Kidney (tissue), 14 donors: ENCODE data around the gene ERMN. TPM values are rescaled to one million over a fixed set of nuclear protein-coding genes. Genes with fewer than 3 reads are reported as not detected.

Experiments used
- DNase-seq, 5 donors: peaks; one replicate each; pipeline ENCODE4 v3.0.0-alpha.2; 2013 to 2020
- FAIRE-seq: peaks from 2 replicates; lab custom pipeline; 2012; peaks lifted over from hg19 to GRCh38; lab: Jason Lieb, UNC
- H3K27ac ChIP-seq, 2 donors: one replicate each; pipeline ENCODE4 v1.7.0; 2013; ENCODE audit warnings: low read depth in 2 of 2, low read length in 2 of 2, inconsistent platforms in 1 of 2
- H3K27me3 ChIP-seq: one replicate; pipeline ENCODE4 v1.7.1; 2013; ENCODE audit warnings: low read length, inconsistent platforms; ENCODE audit not compliant: control insufficient read depth, insufficient read depth
- H3K36me3 ChIP-seq, 3 donors: one replicate each; pipeline versions ENCODE4 v1.7.0 to v1.7.1; 2013; ENCODE audit warnings: low read length in 3 of 3, control low read depth in 1 of 3, inconsistent platforms in 1 of 3; ENCODE audit not compliant: insufficient read depth in 3 of 3, control insufficient read depth in 2 of 3
- H3K4me1 ChIP-seq, 3 donors: one replicate each; pipeline versions ENCODE4 v1.7.0 to v1.7.1; 2013; ENCODE audit warnings: low read length in 3 of 3, inconsistent platforms in 1 of 3, low read depth in 1 of 3; ENCODE audit not compliant: control insufficient read depth in 2 of 3, insufficient read depth in 2 of 3
- H3K4me3 ChIP-seq, 3 donors: one replicate each; pipeline versions ENCODE4 v1.7.0 to v1.8.1; 2013; ENCODE audit warnings: low read length in 3 of 3, control low read depth in 1 of 3, inconsistent platforms in 1 of 3
- H3K9ac ChIP-seq, 3 donors: one replicate each; pipeline versions ENCODE4 v1.7.0 to v1.7.1; 2013; ENCODE audit warnings: low read length in 3 of 3, control low read depth in 1 of 3, inconsistent platforms in 1 of 3
- H3K9me3 ChIP-seq, 3 donors: one replicate each; pipeline versions ENCODE4 v1.7.0 to v1.7.1; 2013; ENCODE audit warnings: low read length in 3 of 3, control low read depth in 1 of 3, inconsistent platforms in 1 of 3; ENCODE audit not compliant: control insufficient read depth in 2 of 3, insufficient read depth in 1 of 3
- intact Hi-C: fragments of 100-400 bp; cut with DNase I; formaldehyde crosslinking; loops from one replicate; pipeline ENCODE4 v1.11.1; 2022
- polyA plus RNA-seq: library from polyadenylated mRNA; stranded (reverse); fragments of 350-450 nt; fragmentation: Illumina TruSeq; extraction: RNeasy Lipid Tissue Mini Kit (QIAGEN cat#74804); gene quantifications from one replicate; pipeline ENCODE4 v1.2.3, GENCODE V29; 2014; ENCODE audit warnings: low read depth, low replicate concordance; ENCODE audit not compliant: insufficient read depth
- total RNA-seq: library from RNA; stranded (reverse); fragmentation: NEBNext Ultra II Directional; extraction: Animal tissue kit (Norgen Biotek cat#: 25700); gene quantifications from one replicate; pipeline ENCODE4 v1.2.1, GENCODE V29; 2021
- TF ChIP-seq, protein P1 (sequence below): IDR thresholded peaks from 3 replicates; pipeline ENCODE4 v1.5.1; 2012; ENCODE audit warnings: mild to moderate bottlenecking, moderate library complexity, borderline replicate concordance; ENCODE audit not compliant: insufficient read depth; ENCODE audit errors: extremely low read depth
- donor health status: control.
- donor health status: control.
- donor health status: control.
- donor health status: control.
- donor health status: control.
- donor health status: DM: yes; HTN: yes; CAD: no.
- donor health status: Normal renal cell carcinoma (clear cell type).

ERMN gene
- total and polyA plus RNA-seq, 2 donors from 2014 or later = 0.11 to 1.6 TPM

DNA sequence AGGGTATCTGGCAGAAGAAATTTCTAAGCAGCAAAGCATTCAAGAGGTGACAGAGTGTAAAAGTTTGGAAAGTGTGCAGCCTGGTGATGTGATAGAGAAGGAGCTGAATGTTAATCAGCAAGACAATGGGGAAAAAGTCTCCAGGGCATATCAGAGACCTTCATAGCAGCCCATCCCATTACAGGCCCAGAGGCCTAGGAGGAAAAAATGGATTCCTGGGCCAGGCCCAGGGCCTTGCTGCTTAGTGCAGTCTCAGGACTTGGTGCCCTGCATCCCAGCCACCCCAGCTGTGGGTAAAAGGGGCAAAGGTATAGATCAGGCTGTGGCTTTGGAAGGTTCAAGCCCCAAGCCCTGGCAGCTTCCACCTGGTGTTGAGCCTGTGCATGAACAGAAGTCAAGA is 35.9 kb upstream of the ERMN start:
- DNase-seq (no peak), FAIRE-seq (no peak)
- no peak overlapping the region for H3K27ac ChIP-seq
- intact Hi-C loops = no loop called here
- TF ChIP-seq, protein P1, sequence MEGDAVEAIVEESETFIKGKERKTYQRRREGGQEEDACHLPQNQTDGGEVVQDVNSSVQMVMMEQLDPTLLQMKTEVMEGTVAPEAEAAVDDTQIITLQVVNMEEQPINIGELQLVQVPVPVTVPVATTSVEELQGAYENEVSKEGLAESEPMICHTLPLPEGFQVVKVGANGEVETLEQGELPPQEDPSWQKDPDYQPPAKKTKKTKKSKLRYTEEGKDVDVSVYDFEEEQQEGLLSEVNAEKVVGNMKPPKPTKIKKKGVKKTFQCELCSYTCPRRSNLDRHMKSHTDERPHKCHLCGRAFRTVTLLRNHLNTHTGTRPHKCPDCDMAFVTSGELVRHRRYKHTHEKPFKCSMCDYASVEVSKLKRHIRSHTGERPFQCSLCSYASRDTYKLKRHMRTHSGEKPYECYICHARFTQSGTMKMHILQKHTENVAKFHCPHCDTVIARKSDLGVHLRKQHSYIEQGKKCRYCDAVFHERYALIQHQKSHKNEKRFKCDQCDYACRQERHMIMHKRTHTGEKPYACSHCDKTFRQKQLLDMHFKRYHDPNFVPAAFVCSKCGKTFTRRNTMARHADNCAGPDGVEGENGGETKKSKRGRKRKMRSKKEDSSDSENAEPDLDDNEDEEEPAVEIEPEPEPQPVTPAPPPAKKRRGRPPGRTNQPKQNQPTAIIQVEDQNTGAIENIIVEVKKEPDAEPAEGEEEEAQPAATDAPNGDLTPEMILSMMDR = no peak
- H3K36me3 ChIP-seq = no peaks in the 10 kb centered on the region
- H3K4me1 ChIP-seq = no peaks in the 10 kb centered on the region
- no peaks in the 10 kb centered on the region for H3K9me3 ChIP-seq
- H3K4me3 ChIP-seq = no peak overlapping the region
- H3K27me3 ChIP-seq = no peaks in the 10 kb centered on the region
- H3K9ac ChIP-seq = no peak overlapping the region

DNA sequence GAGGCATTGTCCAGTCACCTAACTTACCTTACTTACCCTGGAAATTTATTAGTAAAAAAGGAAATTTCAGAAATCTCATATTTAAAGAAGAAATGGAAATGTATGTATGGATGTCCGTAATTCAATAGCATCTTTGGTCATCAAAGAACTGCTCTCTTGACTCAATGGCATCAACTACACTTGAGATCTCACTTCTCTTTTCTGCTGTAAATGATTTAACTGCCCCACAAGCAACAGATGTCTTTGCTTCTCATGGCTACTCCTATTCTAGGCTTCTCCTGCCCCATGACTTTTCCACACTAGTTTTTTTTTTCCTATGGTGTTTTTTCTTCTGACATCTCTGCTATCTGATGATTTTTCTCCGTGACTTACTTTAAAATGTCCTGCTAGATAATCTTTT is 34.0 kb upstream of the ERMN start:
- Histone ChIP-seq H3K36me3 (no peaks in the 10 kb centered on the region), H3K27ac (no peak overlapping the region), H3K4me1 (no peaks in the 10 kb centered on the region), H3K9me3 (no peaks in the 10 kb centered on the region), H3K9ac (no peak overlapping the region), H3K27me3 (no peaks in the 10 kb centered on the region), H3K4me3 (no peak overlapping the region)
- DNase-seq (no peak), FAIRE-seq (no peak)
- intact Hi-C loops = no loop called here
- TF ChIP-seq, protein P1 = no peak

DNA sequence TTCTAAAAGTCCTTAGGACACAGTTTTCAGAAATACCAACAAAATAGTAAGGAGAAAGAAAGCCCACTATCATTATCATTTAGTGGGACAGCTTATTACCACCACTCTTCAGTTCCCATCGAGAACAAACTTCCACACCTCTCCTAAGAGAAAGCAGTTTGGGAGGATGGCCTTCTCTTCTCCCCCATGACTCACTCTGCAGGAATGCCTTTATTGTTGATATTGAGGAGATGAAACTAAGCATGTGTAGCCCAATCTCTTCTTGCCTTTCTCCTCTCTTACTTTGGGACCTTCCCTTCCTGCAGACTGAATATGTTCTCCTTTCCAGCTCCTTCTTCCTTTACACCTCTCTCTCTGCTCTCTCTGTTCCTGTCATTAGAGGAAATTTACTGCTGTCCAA is 30.0 kb upstream of the ERMN start:
- no peaks in the 10 kb centered on the region for H3K9me3 ChIP-seq
- H3K27me3 ChIP-seq = no peaks in the 10 kb centered on the region
- TF ChIP-seq, protein P1 = no peak
- intact Hi-C loops = no loop called here
- no peak overlapping the region for H3K9ac ChIP-seq
- H3K36me3 ChIP-seq = no peaks in the 10 kb centered on the region
- H3K27ac ChIP-seq = no peak overlapping the region
- no peak for FAIRE-seq
- DNase-seq = no peak
- H3K4me1 ChIP-seq = no peaks in the 10 kb centered on the region
- H3K4me3 ChIP-seq = no peak overlapping the region

DNA sequence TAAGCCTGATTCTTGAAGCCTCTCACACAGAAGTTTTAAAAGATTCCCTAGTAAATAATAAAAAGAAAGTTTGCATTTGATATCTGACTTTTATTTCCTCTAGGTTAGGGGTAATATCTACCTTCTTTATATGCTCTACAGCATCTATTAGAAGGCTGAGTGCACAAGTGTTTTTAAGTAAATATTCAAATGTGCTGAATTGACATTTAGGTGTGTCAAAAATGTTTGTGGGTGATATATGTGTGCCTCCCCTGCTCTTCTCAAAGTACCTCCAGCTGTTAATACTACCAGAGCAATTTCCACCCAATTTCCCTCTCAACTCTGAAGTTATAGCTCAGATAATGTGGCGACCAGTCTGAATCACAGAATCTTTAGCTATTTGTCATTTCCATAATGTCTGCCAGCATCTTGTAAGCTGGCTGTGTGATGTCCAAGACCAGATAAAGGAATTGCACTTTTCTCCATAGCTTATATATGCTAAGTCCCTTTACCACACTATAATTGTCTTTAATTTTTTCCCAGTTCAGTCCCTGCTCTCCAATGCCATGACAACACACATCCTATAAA is 24.4 kb upstream of the ERMN start:
- no peak overlapping the region for H3K9ac ChIP-seq
- no peak overlapping the region for H3K4me3 ChIP-seq
- H3K36me3 ChIP-seq = no peaks in the 10 kb centered on the region
- FAIRE-seq (no peak), DNase-seq (no peak)
- intact Hi-C loops = no loop called here
- H3K27ac ChIP-seq = no peak overlapping the region
- H3K4me1 ChIP-seq = no peaks in the 10 kb centered on the region
- TF ChIP-seq, protein P1 = no peak
- no peaks in the 10 kb centered on the region for H3K9me3 ChIP-seq
- H3K27me3 ChIP-seq = no peaks in the 10 kb centered on the region
